GM23248 (cell line): ENCODE data around the gene COG5. TPM values are rescaled to one million over a fixed set of nuclear protein-coding genes. Genes with fewer than 3 reads are reported as not detected.

Experiments used
- DNase-seq: peaks from one replicate; pipeline ENCODE4 v3.0.0-alpha.2; 2015
- H2AFZ ChIP-seq: fragments of 200-600 bp; sonication (generic); 2 replicates; pipeline ENCODE4 v1.6.1; 2016; ENCODE audit warnings: antibody characterized with exemption
- H3F3A ChIP-seq: fragments of 200-600 bp; sonication (generic); 2 replicates; pipeline ENCODE4 v1.6.1; 2016; ENCODE audit warnings: mild to moderate bottlenecking, antibody characterized with exemption, mixed run types; ENCODE audit not compliant: insufficient read depth
- H3K27ac ChIP-seq: fragments of 200-600 bp; sonication (generic); 2 replicates; pipeline ENCODE4 v1.5.1; 2016; ENCODE audit warnings: mild to moderate bottlenecking
- H3K27me3 ChIP-seq: fragments of 200-600 bp; sonication (generic); replicated peaks from 2 replicates; pipeline ENCODE4 v1.6.1; 2016; ENCODE audit warnings: mild to moderate bottlenecking; ENCODE audit not compliant: insufficient read depth
- H3K36me3 ChIP-seq: fragments of 200-600 bp; sonication (generic); 2 replicates; pipeline ENCODE4 v1.6.1; 2016; ENCODE audit warnings: low read depth, mild to moderate bottlenecking
- H3K4me1 ChIP-seq: fragments of 200-600 bp; sonication (generic); 2 replicates; pipeline ENCODE4 v1.6.1; 2016; ENCODE audit warnings: mild to moderate bottlenecking; ENCODE audit not compliant: insufficient read depth
- H3K4me2 ChIP-seq: fragments of 200-600 bp; sonication (generic); one replicate; pipeline ENCODE4 v1.6.1; 2016; ENCODE audit warnings: mild to moderate bottlenecking; ENCODE audit not compliant: unreplicated experiment
- H3K4me3 ChIP-seq: fragments of 200-600 bp; sonication (generic); 2 replicates; pipeline ENCODE4 v1.5.1; 2016; ENCODE audit warnings: mild to moderate bottlenecking
- H3K79me2 ChIP-seq: fragments of 200-600 bp; sonication (generic); 2 replicates; pipeline ENCODE4 v1.6.1; 2016; ENCODE audit warnings: mild to moderate bottlenecking; ENCODE audit not compliant: insufficient read depth
- H3K9ac ChIP-seq: fragments of 200-600 bp; sonication (generic); 2 replicates; pipeline ENCODE4 v1.6.1; 2016; ENCODE audit warnings: mild to moderate bottlenecking
- H3K9me2 ChIP-seq: fragments of 200-600 bp; sonication (generic); 2 replicates; pipeline ENCODE4 v1.6.1; 2016; ENCODE audit warnings: mixed run types, mild to moderate bottlenecking, moderate library complexity; ENCODE audit not compliant: insufficient read depth
- H3K9me3 ChIP-seq: fragments of 200-600 bp; sonication (generic); one replicate; pipeline ENCODE4 v1.6.1; 2017; ENCODE audit warnings: low read depth
- H4K20me1 ChIP-seq: fragments of 200-600 bp; sonication (generic); 2 replicates; pipeline ENCODE4 v1.6.0; 2016; ENCODE audit not compliant: insufficient read depth
- EZH2 ChIP-seq: fragments of 200-600 bp; sonication (generic); IDR thresholded peaks from 2 replicates; pipeline ENCODE4 v1.6.1; 2018; ENCODE audit warnings: antibody characterized with exemption, mild to moderate bottlenecking; ENCODE audit not compliant: insufficient read depth, poor library complexity, severe bottlenecking
- EZH2phosphoT487 ChIP-seq: fragments of 200-600 bp; sonication (generic); IDR thresholded peaks from 2 replicates; pipeline ENCODE4 v1.6.1; 2018; ENCODE audit warnings: antibody characterized with exemption, moderate library complexity, mild to moderate bottlenecking, low read depth; ENCODE audit not compliant: insufficient read depth
- WGBS, 2 experiments: methylation state at CpG; one replicate each; pipeline ENCODE4 v1.1.6; 2015 to 2017; ENCODE audit warnings: low lambda C conversion rate in 2 of 2, low coverage in 1 of 2; ENCODE audit errors: missing lambda C conversion rate in 2 of 2; 5-methylcytosine and 5-hydroxymethylcytosine counted together
- in situ Hi-C: fragments of 300-500 bp; cut with MboI; formaldehyde crosslinking; loops from 2 replicates; pipeline ENCODE4 v1.15.0; 2020
- polyA plus RNA-seq: library from polyadenylated mRNA; unstranded; fragments of >200 nt; fragmentation: Nextera tagmentation; extraction: Ambion mirVana; gene quantifications from 2 replicates; pipeline ENCODE4 v1.2.1, GENCODE V29; 2016
- total RNA-seq: library from RNA; depleted of rRNA; stranded (reverse); fragments of >200 nt; shearing (Covaris generic); gene quantifications from 2 replicates; pipeline ENCODE4 v1.2.3, GENCODE V29; 2014

The COG5 gene
- total and polyA plus RNA-seq, 2 experiments from 2014 or later = 20.7 to 26.0 TPM

GRCh38 chr7:107453388-107453787 is 110.3 kb downstream of the COG5 start:
- DNase-seq = no peak
- H3K4me3 ChIP-seq = no peak overlapping the region
- in situ Hi-C loops = loop anchor here (25.0 kb wide), 2 partner anchors 284 to 409 kb away; partner anchors contain the start of gene CBLL1
- H3F3A ChIP-seq = no peaks in the 10 kb centered on the region
- no peaks in the 10 kb centered on the region for H3K4me1 ChIP-seq
- no peaks in the 10 kb centered on the region for H3K9me3 ChIP-seq
- H3K36me3 ChIP-seq = peaks cover 3% of the 10 kb centered on the region
- no peak overlapping the region for H3K4me2 ChIP-seq
- no peak overlapping the region for H3K9ac ChIP-seq
- no peaks in the 10 kb centered on the region for H3K79me2 ChIP-seq
- H3K9me2 ChIP-seq = no peaks in the 10 kb centered on the region
- TF ChIP-seq EZH2 = no peak
- no peak for TF ChIP-seq EZH2phosphoT487
- H3K27me3 ChIP-seq = no peaks in the 10 kb centered on the region
- H4K20me1 ChIP-seq = no peaks in the 10 kb centered on the region
- H2AFZ ChIP-seq = no peak overlapping the region
- H3K27ac ChIP-seq = no peak overlapping the region
- WGBS, 2 experiments = 96 to 98% methylated on average over 1 of the region's 1 CpG

DNA sequence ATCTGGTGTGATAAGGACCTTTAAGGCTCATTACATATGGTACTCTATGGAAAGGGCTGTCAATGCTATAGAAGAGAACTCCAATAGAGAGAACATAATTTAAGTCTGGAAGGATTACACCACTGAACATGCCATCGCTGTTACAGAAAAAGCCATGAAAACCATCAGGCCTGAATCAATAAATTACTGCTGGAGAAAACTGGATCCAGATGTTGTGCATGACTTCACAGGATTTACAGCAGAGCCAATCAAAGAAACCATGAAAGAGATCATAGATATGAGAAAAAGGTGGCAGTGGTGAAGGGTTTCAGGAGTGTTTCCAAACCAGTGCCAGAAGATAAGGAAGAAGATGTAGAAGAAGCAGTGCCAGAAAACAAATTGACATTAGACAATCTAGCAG is 112.8 kb downstream of the COG5 start:
- no peak overlapping the region for H2AFZ ChIP-seq
- peaks cover 2% of the 10 kb centered on the region; the same call in 1 of the 2 replicates for H3K9me2 ChIP-seq
- TF ChIP-seq EZH2 (no peak), EZH2phosphoT487 (no peak)
- no peaks in the 10 kb centered on the region for H4K20me1 ChIP-seq
- no peak overlapping the region for H3K9ac ChIP-seq
- no peak overlapping the region for H3K27ac ChIP-seq
- no peaks in the 10 kb centered on the region for H3K36me3 ChIP-seq
- peaks cover 10% of the 10 kb centered on the region for H3K4me1 ChIP-seq
- no peaks in the 10 kb centered on the region for H3K27me3 ChIP-seq
- in situ Hi-C loops = loop anchor here (25.0 kb wide), 2 partner anchors 286 to 411 kb away; partner anchors contain the start of gene CBLL1
- H3K79me2 ChIP-seq = no peaks in the 10 kb centered on the region
- no peak overlapping the region for H3K4me2 ChIP-seq
- H3F3A ChIP-seq = peaks cover 13% of the 10 kb centered on the region; the same call in 1 of the 2 replicates
- H3K9me3 ChIP-seq = no peaks in the 10 kb centered on the region
- H3K4me3 ChIP-seq = no peak overlapping the region
- WGBS, 2 experiments = 0 to 27% methylated on average over 1 of the region's 1 CpG
- no peak for DNase-seq

GRCh38 chr7:107446988-107447387 is 116.7 kb downstream of the COG5 start:
- TF ChIP-seq EZH2 = no peak
- TF ChIP-seq EZH2phosphoT487 = no peak
- Histone ChIP-seq H3K36me3 (no peaks in the 10 kb centered on the region), H3K4me3 (no peak overlapping the region), H3K9ac (0 out of 2 replicates have a peak overlapping the region, but pooled peaks have one; percentile 26), H2AFZ (no peak overlapping the region), H3K27ac (peak overlapping the region; percentile 68), H3K4me1 (peaks cover 13% of the 10 kb centered on the region), H3F3A (peaks cover 13% of the 10 kb centered on the region; the same call in 1 of the 2 replicates), H3K9me2 (peaks cover 5% of the 10 kb centered on the region; the same call in 1 of the 2 replicates), H3K79me2 (no peaks in the 10 kb centered on the region), H3K9me3 (no peaks in the 10 kb centered on the region), H3K4me2 (peak overlapping the region; percentile 2), H3K27me3 (no peaks in the 10 kb centered on the region), H4K20me1 (no peaks in the 10 kb centered on the region)
- peak; percentile 60 for DNase-seq
- WGBS, 2 experiments = 47 to 52% methylated on average over 1 of the region's 1 CpG
- in situ Hi-C loops = no loop called here

DNA sequence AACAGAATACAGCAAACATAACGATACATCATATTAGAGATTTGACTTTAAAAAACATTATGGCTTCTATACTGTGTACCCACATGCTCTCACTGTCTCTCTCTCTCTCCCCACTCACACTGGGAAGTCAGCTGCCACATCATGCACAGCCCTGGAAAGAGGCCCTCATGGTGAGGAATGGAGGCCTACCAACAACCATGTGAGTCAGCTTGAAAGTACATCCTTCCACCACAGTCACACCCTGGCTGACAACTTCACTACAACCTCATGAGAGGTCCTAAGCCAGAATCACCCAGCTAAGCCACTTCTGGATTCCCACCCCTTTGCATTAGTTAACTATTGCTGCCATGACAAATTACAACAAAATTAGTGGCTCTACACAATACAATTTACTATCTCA is 117.2 kb downstream of the COG5 start:
- WGBS, 2 experiments = 100% methylated on average over 1 of the region's 1 CpG
- in situ Hi-C loops = no loop called here
- peak; percentile 86 for DNase-seq

More for the DNA sequence above, 117.2 kb downstream of the COG5 start:
- H3K79me2 ChIP-seq = no peaks in the 10 kb centered on the region
- H3K4me2 ChIP-seq = peak overlapping the region; percentile 2
- H3K9ac ChIP-seq = 0 out of 2 replicates have a peak overlapping the region, but pooled peaks have one; percentile 26
- H3K36me3 ChIP-seq = no peaks in the 10 kb centered on the region
- peaks cover 17% of the 10 kb centered on the region for H3K4me1 ChIP-seq
- no peaks in the 10 kb centered on the region for H4K20me1 ChIP-seq
- peak overlapping the region; percentile 68 for H3K27ac ChIP-seq
- H3K27me3 ChIP-seq = no peaks in the 10 kb centered on the region
- H3K4me3 ChIP-seq = no peak overlapping the region
- no peak overlapping the region for H2AFZ ChIP-seq
- peaks cover 5% of the 10 kb centered on the region; the same call in 1 of the 2 replicates for H3K9me2 ChIP-seq
- H3F3A ChIP-seq = peaks cover 13% of the 10 kb centered on the region; the same call in 1 of the 2 replicates
- TF ChIP-seq EZH2phosphoT487 (no peak), EZH2 (no peak)
- no peaks in the 10 kb centered on the region for H3K9me3 ChIP-seq
